Measurements from ENCODE around the gene SLC66A1. TPM values are rescaled to one million over a fixed set of nuclear protein-coding genes. Genes with fewer than 3 reads are reported as not detected.
"Not testable (repeated sequence)": the region's sequence is repeated elsewhere in the genome, so short reads cannot be mapped to it uniquely, and the experiment has no call there.

SLC66A1 gene
- total RNA-seq, result 1 to 10 TPM; 6.7 to 7.2 TPM

GRCh38 chr1:19311931-19312781 lies at the start of gene SLC66A1, which contains the start of gene AKR7A2:
SLC66A1 (plus strand) TSS chr1:19312326; CDS start chr1:19317678, 5,352 bp downstream.
AKR7A2 (minus strand) TSS chr1:19312144; CDS start chr1:19312124, 20 bp downstream.
- ATAC-seq (peak; percentile 93 to 98), DNase-seq (ENCODE audit: low spot score in 2 of 2) (peak; percentile 95 to 96)
- Mint-ChIP-seq H3K36me3 (peaks cover 0 to 16% of the 10 kb centered on the region in 2 donors), H3K27ac (peak within 1 kb of the TSS; percentile 80), H3K9me3 (no peaks in the 10 kb centered on the region)

- peak in 1 of 2 donors; percentile 21 for ATAC-seq
- Mint-ChIP-seq H3K36me3 (peaks cover 3 to 4% of the 10 kb centered on the region in 2 donors), H3K27ac (no peak overlapping the region)
Observed at GRCh38 chr1:19262744-19263143, 49.4 kb upstream of the SLC66A1 start.

GRCh38 chr1:19268445-19268844 lies 43.7 kb upstream of the SLC66A1 start:
- ATAC-seq (peak in 1 of 2 donors; percentile 28), DNase-seq (ENCODE audit: low spot score in 2 of 2) (no peak)
- peaks cover 6% of the 10 kb centered on the region in 2 donors for H3K36me3 Mint-ChIP-seq
- no peak overlapping the region for H3K27ac Mint-ChIP-seq
- H3K9me3 Mint-ChIP-seq, result no peaks in the 10 kb centered on the region

More at GRCh38 chr1:19262744-19263143, 49.4 kb upstream of the SLC66A1 start:
- H3K9me3 Mint-ChIP-seq, result no peaks in the 10 kb centered on the region
- DNase-seq (ENCODE audit: low spot score in 2 of 2), result no peak

- not testable (repeated sequence) for DNase-seq (ENCODE audit: low spot score in 2 of 2); H3K9me3 Mint-ChIP-seq
Observed at GRCh38 chr1:19269427-19270342, 42.4 kb upstream of the SLC66A1 start.

DNA sequence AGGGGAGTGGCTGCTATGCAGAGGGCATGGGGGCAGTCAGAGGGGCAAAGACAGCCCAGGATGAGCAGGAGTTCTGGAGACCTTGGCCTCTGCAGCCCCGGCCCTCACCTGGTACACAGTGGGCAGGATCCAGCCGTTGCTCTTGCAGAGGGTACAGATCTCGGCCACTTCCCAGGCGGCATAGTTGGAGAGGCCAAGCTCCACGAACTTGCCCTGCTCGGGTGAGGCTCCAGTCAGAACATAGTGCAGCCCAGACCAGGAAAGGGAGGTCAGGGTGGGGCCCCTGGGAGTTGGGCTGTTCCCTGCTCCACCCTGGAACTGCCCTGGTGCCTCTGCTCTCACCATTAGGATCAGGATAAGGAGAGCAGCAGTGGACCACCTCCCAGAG lies 41.8 kb upstream of the SLC66A1 start:
- ATAC-seq; DNase-seq (ENCODE audit: low spot score in 2 of 2); H3K27ac Mint-ChIP-seq; H3K9me3 Mint-ChIP-seq: not testable (repeated sequence)
- peaks cover 13 to 14% of the 10 kb centered on the region in 2 donors for H3K36me3 Mint-ChIP-seq

More at GRCh38 chr1:19269427-19270342, 42.4 kb upstream of the SLC66A1 start:
- H3K36me3 Mint-ChIP-seq, result peaks cover 11 to 12% of the 10 kb centered on the region in 2 donors
- H3K27ac Mint-ChIP-seq, result peak overlapping the region in 1 of 2 donors; percentile 27
- ATAC-seq, result not testable (repeated sequence)

GRCh38 chr1:19272064-19272463 lies 40.1 kb upstream of the SLC66A1 start:
- no peaks in the 10 kb centered on the region for H3K9me3 Mint-ChIP-seq
- ATAC-seq (no peak), DNase-seq (ENCODE audit: low spot score in 2 of 2) (no peak)
- peaks cover 13 to 17% of the 10 kb centered on the region in 2 donors for H3K36me3 Mint-ChIP-seq
- H3K27ac Mint-ChIP-seq, result no peak overlapping the region

DNA sequence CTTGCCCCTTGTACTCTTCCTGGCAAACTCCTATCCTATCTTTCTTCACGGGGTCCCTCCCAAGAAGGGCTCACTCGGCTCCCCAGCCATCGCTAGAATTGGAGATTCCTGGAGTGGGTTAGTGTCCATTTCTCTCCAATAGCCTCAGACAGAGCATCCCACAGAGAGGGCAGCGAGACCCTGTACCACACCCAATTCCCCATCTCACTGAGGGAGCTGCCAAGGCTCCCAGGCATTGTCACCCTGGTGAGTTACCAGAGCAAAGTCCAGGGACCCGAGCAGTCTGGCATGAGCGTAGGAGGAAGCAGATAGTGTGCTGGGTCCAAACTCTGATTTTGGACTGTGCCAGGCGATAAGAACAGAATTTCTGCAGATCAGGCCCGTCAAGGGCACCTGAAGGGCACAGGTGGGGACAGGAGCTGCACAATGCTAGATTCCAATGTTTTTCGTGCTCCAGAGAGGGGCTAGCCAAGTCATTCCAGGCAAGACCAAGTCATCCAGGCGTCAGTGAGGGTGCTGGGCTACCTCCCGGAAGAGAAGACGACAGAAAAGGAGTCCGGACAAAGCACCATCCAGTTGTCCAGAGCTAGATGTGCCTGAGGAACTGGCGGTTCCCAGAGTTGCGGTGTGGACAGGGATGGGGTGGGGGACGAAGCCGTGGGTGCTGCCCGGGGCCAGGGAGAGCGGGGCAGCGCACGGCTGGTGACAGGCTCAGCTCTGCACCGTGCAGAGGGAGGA lies 38.9 kb upstream of the SLC66A1 start:
- DNase-seq (ENCODE audit: low spot score in 2 of 2) (no peak), ATAC-seq (no peak)
- H3K9me3 Mint-ChIP-seq, result no peaks in the 10 kb centered on the region
- peaks cover 13 to 17% of the 10 kb centered on the region in 2 donors for H3K36me3 Mint-ChIP-seq
- no peak overlapping the region for H3K27ac Mint-ChIP-seq

- ATAC-seq, result peak; percentile 49 to 57
- H3K9me3 Mint-ChIP-seq, result not testable (repeated sequence)
Observed at GRCh38 chr1:19273844-19274531, 38.1 kb upstream of the SLC66A1 start.

GRCh38 chr1:19274636-19275035 lies 37.5 kb upstream of the SLC66A1 start:
- Mint-ChIP-seq H3K9me3 (no peaks in the 10 kb centered on the region), H3K36me3 (peaks cover 13 to 17% of the 10 kb centered on the region in 2 donors), H3K27ac (no peak overlapping the region)
- ATAC-seq (no peak), DNase-seq (ENCODE audit: low spot score in 2 of 2) (no peak)

More at GRCh38 chr1:19273844-19274531, 38.1 kb upstream of the SLC66A1 start:
- peaks cover 13 to 17% of the 10 kb centered on the region in 2 donors for H3K36me3 Mint-ChIP-seq
- not testable (repeated sequence) for H3K27ac Mint-ChIP-seq; DNase-seq (ENCODE audit: low spot score in 2 of 2)

- Mint-ChIP-seq H3K27ac (no peak overlapping the region), H3K36me3 (peaks cover 0 to 1% of the 10 kb centered on the region in 2 donors), H3K9me3 (no peaks in the 10 kb centered on the region)
- DNase-seq (ENCODE audit: low spot score in 2 of 2), result no peak
- ATAC-seq, result no peak
Observed at GRCh38 chr1:19283891-19284290, 28.2 kb upstream of the SLC66A1 start.

GRCh38 chr1:19284881-19285280 lies 27.2 kb upstream of the SLC66A1 start:
- H3K36me3 Mint-ChIP-seq, result peaks cover 4 to 11% of the 10 kb centered on the region in 2 donors
- DNase-seq (ENCODE audit: low spot score in 2 of 2) (no peak), ATAC-seq (no peak)
- H3K27ac Mint-ChIP-seq, result no peak overlapping the region
- H3K9me3 Mint-ChIP-seq, result no peaks in the 10 kb centered on the region

DNA sequence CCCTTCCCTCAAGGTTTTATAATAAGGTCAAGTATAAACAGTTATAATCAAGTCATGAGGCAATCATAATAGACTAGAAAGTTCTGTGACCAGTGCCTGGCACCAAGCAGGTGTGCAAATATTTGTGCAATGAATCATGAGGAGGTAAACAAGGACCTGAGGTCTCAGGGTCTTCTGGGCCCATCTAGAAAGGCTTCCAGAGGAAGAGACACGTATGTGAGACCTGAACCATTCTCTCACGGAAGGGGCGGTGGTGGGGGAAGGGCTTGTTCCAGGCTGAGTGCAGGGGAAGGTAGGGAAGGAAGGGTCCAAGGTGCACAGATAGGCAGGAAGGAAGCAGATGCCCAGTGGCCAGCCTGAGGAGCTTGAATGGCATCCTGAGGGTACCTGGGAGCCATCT lies 26.8 kb upstream of the SLC66A1 start:
- peaks cover 6 to 12% of the 10 kb centered on the region in 2 donors for H3K36me3 Mint-ChIP-seq
- DNase-seq (ENCODE audit: low spot score in 2 of 2); H3K9me3 Mint-ChIP-seq; H3K27ac Mint-ChIP-seq; ATAC-seq: not testable (repeated sequence)

DNA sequence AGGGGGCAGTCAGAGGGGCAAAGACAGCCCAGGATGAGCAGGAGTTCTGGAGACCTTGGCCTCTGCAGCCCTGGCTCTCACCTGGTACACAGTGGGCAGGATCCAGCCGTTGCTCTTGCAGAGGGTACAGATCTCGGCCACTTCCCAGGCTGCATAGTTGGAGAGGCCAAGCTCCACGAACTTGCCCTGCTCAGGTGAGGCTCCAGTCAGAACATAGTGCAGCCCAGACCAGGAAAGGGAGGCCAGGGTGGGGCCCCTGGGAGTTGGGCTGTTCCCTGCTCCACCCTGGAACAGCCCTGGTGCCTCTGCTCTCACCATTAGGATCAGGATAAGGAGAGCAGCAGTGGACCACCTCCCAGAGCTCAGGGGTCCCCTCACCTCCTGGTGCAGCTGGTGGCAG lies 26.3 kb upstream of the SLC66A1 start:
- H3K27ac Mint-ChIP-seq; ATAC-seq; H3K9me3 Mint-ChIP-seq; DNase-seq (ENCODE audit: low spot score in 2 of 2): not testable (repeated sequence)
- H3K36me3 Mint-ChIP-seq, result peaks cover 6 to 12% of the 10 kb centered on the region in 2 donors

DNA sequence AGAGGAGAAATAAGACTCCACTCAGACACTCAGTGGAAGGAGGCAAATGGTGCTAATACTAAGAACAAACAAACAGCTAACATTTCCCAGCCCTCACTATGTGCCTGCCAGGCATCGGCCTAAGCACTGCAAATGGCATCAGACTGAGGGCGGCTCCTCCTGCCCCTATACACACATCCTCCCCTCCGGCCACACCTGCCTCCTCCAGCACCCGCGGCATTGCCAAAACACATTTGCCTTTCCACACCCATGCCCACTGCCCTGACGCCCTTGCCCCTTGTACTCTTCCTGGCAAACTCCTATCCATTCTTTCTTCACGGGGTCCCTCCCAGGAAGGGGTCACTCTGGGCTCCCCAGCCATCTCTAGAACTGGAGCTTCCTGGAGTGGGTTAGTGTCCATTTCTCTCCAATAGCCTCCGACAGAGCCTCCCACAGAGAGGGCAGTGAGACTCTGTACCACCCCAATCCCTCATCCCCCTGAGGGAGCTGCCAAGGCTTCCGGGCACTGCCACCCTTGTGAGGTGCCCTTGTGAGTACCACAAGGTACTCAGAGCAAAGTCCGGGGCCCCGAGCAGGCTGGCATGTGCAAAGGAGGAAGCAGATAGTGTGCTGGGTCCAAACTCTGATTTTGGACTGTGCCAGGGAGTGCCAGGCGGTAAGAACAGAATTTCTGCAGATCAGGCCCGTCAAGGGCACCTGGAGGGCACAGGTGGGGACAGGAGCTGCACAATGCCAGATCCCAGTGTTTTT lies 24.5 kb upstream of the SLC66A1 start:
- Mint-ChIP-seq H3K9me3 (peaks cover 0 to 8% of the 10 kb centered on the region in 2 donors), H3K36me3 (peaks cover 11 to 19% of the 10 kb centered on the region in 2 donors), H3K27ac (no peak overlapping the region)
- no peak for DNase-seq (ENCODE audit: low spot score in 2 of 2)
- ATAC-seq, result no peak
